Fibroblast of pulmonary artery (primary cell): Measurements from ENCODE around the gene EGFL8.

Source experiments
- DNase-seq: peaks from one replicate; pipeline ENCODE4 v3.0.0-alpha.2; 2010; ENCODE audit warnings: low read depth
- H3K4me3 ChIP-seq: replicated peaks from 2 replicates; pipeline ENCODE4 v1.5.1; 2011; ENCODE audit warnings: low read depth, mild to moderate bottlenecking, control low read depth, low read length, moderate library complexity
- TF ChIP-seq, protein P1 (sequence below): IDR thresholded peaks from 2 replicates; pipeline ENCODE4 v1.5.1; 2011; ENCODE audit warnings: mild to moderate bottlenecking, control low read depth, low read length, inconsistent platforms; ENCODE audit errors: missing control alignments

The EGFL8 gene

GRCh38 chr6:32194388-32194787, 30.0 kb downstream of the EGFL8 start:
- TF ChIP-seq, protein P1, sequence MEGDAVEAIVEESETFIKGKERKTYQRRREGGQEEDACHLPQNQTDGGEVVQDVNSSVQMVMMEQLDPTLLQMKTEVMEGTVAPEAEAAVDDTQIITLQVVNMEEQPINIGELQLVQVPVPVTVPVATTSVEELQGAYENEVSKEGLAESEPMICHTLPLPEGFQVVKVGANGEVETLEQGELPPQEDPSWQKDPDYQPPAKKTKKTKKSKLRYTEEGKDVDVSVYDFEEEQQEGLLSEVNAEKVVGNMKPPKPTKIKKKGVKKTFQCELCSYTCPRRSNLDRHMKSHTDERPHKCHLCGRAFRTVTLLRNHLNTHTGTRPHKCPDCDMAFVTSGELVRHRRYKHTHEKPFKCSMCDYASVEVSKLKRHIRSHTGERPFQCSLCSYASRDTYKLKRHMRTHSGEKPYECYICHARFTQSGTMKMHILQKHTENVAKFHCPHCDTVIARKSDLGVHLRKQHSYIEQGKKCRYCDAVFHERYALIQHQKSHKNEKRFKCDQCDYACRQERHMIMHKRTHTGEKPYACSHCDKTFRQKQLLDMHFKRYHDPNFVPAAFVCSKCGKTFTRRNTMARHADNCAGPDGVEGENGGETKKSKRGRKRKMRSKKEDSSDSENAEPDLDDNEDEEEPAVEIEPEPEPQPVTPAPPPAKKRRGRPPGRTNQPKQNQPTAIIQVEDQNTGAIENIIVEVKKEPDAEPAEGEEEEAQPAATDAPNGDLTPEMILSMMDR = no peak
- H3K4me3 ChIP-seq = no peak overlapping the region
- no peak for DNase-seq

DNA sequence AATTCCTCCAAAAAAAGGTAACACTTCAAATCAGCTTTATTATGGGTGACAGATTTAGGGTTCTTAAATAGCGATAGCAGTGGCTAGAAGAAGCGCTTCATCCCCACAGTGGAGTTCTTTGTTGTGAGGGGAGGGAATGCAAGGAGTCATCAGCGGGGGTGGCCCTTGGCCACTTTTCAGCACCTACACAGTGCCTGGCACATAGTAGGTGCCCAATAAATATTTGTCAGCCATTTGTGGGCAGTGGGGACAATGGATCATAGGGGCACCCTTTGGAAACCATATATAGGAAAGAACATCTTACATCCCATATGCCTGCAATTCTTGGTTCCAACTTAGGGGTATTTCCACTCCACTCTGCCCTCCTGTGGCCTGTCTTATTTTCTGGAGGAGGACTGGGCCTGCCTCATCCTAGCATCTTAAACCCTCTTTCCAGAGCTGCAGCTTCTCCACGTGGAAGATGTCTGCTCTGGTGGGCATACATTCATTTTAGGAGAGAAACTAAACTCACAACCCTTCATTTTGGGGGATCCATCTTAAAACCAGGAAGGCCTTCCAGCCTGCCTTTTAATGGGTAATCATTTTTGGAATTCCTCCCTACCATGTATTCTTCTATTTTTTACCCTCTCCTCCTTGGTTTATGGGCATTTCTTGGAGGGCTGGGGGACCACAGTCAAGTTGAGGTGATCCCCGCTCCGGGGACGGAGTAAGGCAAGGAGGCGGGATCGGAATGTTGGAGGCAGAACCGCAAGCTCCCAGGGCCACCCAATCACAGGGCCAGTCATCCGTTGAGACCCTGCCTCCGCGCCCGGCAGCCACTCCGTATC, 30.6 kb downstream of the EGFL8 start:
- peak overlapping the region; percentile 61 for H3K4me3 ChIP-seq
- DNase-seq = peak; percentile 77

GRCh38 chr6:32195652-32195901, 31.2 kb downstream of the EGFL8 start:
- peak; percentile 100 for DNase-seq
- TF ChIP-seq, protein P1 = peak; percentile 34
- H3K4me3 ChIP-seq = peak overlapping the region; percentile 72

More for the DNA sequence above, 30.6 kb downstream of the EGFL8 start:
- TF ChIP-seq, protein P1 = peak; percentile 67

- TF ChIP-seq, protein P1 = no peak
- peak overlapping the region; percentile 72 for H3K4me3 ChIP-seq
- DNase-seq = peak; percentile 99
Observed at GRCh38 chr6:32195902-32196681, 31.7 kb downstream of the EGFL8 start.

GRCh38 chr6:32196682-32197616, 32.6 kb downstream of the EGFL8 start:
- TF ChIP-seq, protein P1 = no peak
- peak; percentile 38 for DNase-seq
- H3K4me3 ChIP-seq = peak overlapping the region; percentile 72

- no peak overlapping the region for H3K4me3 ChIP-seq
- TF ChIP-seq, protein P1 = no peak
- no peak for DNase-seq
Observed at GRCh38 chr6:32198345-32198696, 33.9 kb downstream of the EGFL8 start.
